Measurements from ENCODE around the gene PTGES3. TPM values are rescaled to one million over a fixed set of nuclear protein-coding genes. Genes with fewer than 3 reads are reported as not detected.
A peak's percentile ranks its signal among the peaks of the same experiment; 100 is the strongest.

PTGES3 gene
- total and polyA plus RNA-seq, 2 of the 8 experiments (the other 6 are each of a cell fraction or from before 2014, with no cell fraction given): 111 to 464 TPM

DNA sequence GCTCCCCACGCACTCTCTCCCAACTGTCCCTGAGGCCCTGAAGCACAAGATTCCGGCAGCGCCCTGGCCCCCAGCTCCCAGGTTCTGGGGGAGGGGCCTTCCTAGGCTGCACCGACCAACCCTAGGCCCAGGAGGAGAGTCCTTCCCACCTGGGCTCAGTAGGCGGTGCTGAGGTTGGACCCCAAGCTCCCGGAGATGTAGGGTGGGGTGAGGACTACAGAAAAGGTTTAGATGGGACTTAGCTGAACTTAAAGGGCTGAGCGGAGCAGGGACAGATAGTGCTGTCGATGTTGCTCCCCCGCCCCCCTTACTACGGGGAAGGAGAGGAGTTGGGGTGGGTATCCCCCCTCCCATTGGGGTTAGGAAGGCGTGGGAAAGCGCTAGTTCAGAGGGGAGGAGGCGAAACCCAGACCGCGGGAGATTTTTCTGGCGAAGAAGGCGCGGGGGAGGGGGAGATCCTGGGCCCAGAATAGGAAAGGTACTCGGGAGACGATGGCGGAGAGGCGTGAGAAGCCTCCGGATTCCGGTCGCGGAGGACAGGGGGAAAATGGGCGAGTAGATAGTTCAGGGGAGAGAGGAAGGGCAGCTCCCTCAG is 53.7 kb downstream of the PTGES3 start:
- no peak overlapping the region for H2BK12ac ChIP-seq (ENCODE audit: low read depth, low read length)
- H4K5ac ChIP-seq (ENCODE audit: insufficient read length, low read depth, low read length): peak overlapping the region; percentile 42
- H3K23me2 ChIP-seq (ENCODE audit: low read depth, low read length): peaks cover 16% of the 10 kb centered on the region; the same call in 1 of the 2 replicates
- H3K27ac ChIP-seq (ENCODE audit: low read depth, low read length): peak overlapping the region; percentile 54
- no peak overlapping the region for H4K91ac ChIP-seq (replicated peaks; ENCODE audit: insufficient read length, low read length)
- H3K14ac ChIP-seq (ENCODE audit: insufficient read length): no peak overlapping the region
- H2BK15ac ChIP-seq (ENCODE audit: low read length): no peak overlapping the region
- H2BK20ac ChIP-seq (ENCODE audit: low read length): no peak overlapping the region
- H2AFZ ChIP-seq (ENCODE audit: low read length): 0 out of 2 replicates have a peak overlapping the region, but pooled peaks have one; percentile 28
- FAIRE-seq (no peak), DNase-seq (ENCODE audit: low read depth in 1 of 2, low spot score in 2 of 2) (peak in 1 of 2 experiments; percentile 86)
- H2BK5ac ChIP-seq (ENCODE audit: low read depth, low read length): peak overlapping the region; percentile 87
- peaks cover 11 to 43% (median 31%) of the 10 kb centered on the region in 4 experiments for H3K4me1 ChIP-seq (replicated peaks in 1 of 4; ENCODE audit: control insufficient read depth in 3 of 4, insufficient read depth in 4 of 4, low read length in 3 of 4)
- H3K4me3 ChIP-seq (ENCODE audit: extremely low read depth in 1 of 4, insufficient read depth in 2 of 4, low read depth in 3 of 4, low read length in 4 of 4): peak overlapping the region; percentile 86 to 90 (median 88)
- WGBS, 2 experiments (ENCODE audit: extremely low coverage in 1 of 2, insufficient coverage in 1 of 2, insufficient read length in 1 of 2, insufficient replicate concordance in 2 of 2, low coverage in 1 of 2, low lambda C conversion rate in 2 of 2, missing lambda C conversion rate in 1 of 2): 0% methylated on average over 27 of the region's 27 CpGs; no CpG with 5 or more reads in 1 of the 2 experiments
- ChIA-PET CTCF (ENCODE audit: partially characterized antibody) (interaction anchor here (0.6 to 7.4 kb wide), 12 partner anchors 10 to 343 kb away, joined by 3 to 107 read pairs (median 5); no protein-coding TSS in a partner anchor), POLR2A (ENCODE audit: partially characterized antibody) (interaction anchor here (0.6 to 5.8 kb wide), 16 partner anchors 10 to 475 kb away, joined by 3 to 60 read pairs (median 4); partner anchors contain the start of genes ATP5F1B, NACA, NEMP1 and PTGES3)
- peak overlapping the region; percentile 73; the same call in 1 of the 2 replicates for H3K18ac ChIP-seq (ENCODE audit: extremely low read depth, low read length)
- peaks cover 4 to 18% (median 17%) of the 10 kb centered on the region in 4 experiments for H3K36me3 ChIP-seq (ENCODE audit: control insufficient read depth in 2 of 4, insufficient read depth in 4 of 4, low read length in 3 of 4)
- H4K20me1 ChIP-seq (replicated peaks in 1 of 2; ENCODE audit: control insufficient read depth in 1 of 2, insufficient read depth in 2 of 2, low read length in 2 of 2): peaks cover 2 to 3% of the 10 kb centered on the region in 2 experiments
- H4K8ac ChIP-seq (ENCODE audit: extremely low read depth, insufficient read depth, low read length): peak overlapping the region; percentile 35; the same call in 1 of the 2 replicates
- H3K27me3 ChIP-seq (replicated peaks in 1 of 4; ENCODE audit: control insufficient read depth in 3 of 4, extremely low read depth in 1 of 4, insufficient read depth in 3 of 4, low read length in 3 of 4): no peaks in the 10 kb centered on the region
- H3K23ac ChIP-seq (ENCODE audit: insufficient read length): no peak overlapping the region
- peaks cover 0 to 17% of the 10 kb centered on the region in 2 experiments; a peak in 3 of 4 replicates for H3K79me2 ChIP-seq (ENCODE audit: control insufficient read depth in 1 of 2, insufficient read depth in 2 of 2, low read length in 2 of 2)
- no peak overlapping the region for H3K4ac ChIP-seq (replicated peaks; ENCODE audit: insufficient read length, low read depth, low read length)
- no peaks in the 10 kb centered on the region for H3K79me1 ChIP-seq (ENCODE audit: low read depth, low read length)
- H2BK120ac ChIP-seq (replicated peaks; ENCODE audit: low read depth, low read length): no peak overlapping the region
- peak overlapping the region; percentile 98 to 99 for H3K4me2 ChIP-seq (ENCODE audit: insufficient read depth in 1 of 2, low read depth in 2 of 2, low read length in 2 of 2)
- H3K9ac ChIP-seq (replicated peaks in 1 of 4; ENCODE audit: extremely low read depth in 1 of 4, low read depth in 3 of 4, low read length in 3 of 4): peak overlapping the region; percentile 35 to 69 (median 60)
- H3K9me3 ChIP-seq (ENCODE audit: insufficient read depth in 2 of 2, low read depth in 1 of 2, low read length in 1 of 2): no peaks in the 10 kb centered on the region
- H3K56ac ChIP-seq (replicated peaks; ENCODE audit: insufficient read length, low read depth, low read length): peak overlapping the region; percentile 39
- no peak overlapping the region for H2AK5ac ChIP-seq (ENCODE audit: low read depth, low read length)
- TF ChIP-seq SAP30 (IDR thresholded peaks at IDR 0.05; ENCODE audit: insufficient read depth, insufficient replicate concordance, low read length) (no peak), NRF1 (IDR thresholded peaks at IDR 0.05; ENCODE audit: low read depth, low read length) (no peak), FOSL1 (IDR thresholded peaks at IDR 0.05; ENCODE audit: insufficient read depth, low read depth, low read length) (no peak), TBP (IDR thresholded peaks at IDR 0.05; ENCODE audit: low read depth, low read length) (0 out of 2 replicates have a peak, but pooled peaks have one; percentile 38), TAF7 (optimal IDR thresholded peaks at IDR 0.05; ENCODE audit: borderline replicate concordance, low read depth, low read length) (peak; percentile 39), CHD2 (IDR thresholded peaks at IDR 0.05; ENCODE audit: low read length) (no peak), SP1 (IDR thresholded peaks at IDR 0.05; ENCODE audit: low read depth, low read length) (0 out of 2 replicates have a peak, but pooled peaks have one; percentile 47), HDAC2 (IDR thresholded peaks at IDR 0.05; ENCODE audit: borderline replicate concordance in 1 of 2, low read depth in 2 of 2, low read length in 2 of 2) (peak in 1 of 2 experiments; percentile 85; a peak in 1 of 4 replicates)
- TF ChIP-seq, protein P1, sequence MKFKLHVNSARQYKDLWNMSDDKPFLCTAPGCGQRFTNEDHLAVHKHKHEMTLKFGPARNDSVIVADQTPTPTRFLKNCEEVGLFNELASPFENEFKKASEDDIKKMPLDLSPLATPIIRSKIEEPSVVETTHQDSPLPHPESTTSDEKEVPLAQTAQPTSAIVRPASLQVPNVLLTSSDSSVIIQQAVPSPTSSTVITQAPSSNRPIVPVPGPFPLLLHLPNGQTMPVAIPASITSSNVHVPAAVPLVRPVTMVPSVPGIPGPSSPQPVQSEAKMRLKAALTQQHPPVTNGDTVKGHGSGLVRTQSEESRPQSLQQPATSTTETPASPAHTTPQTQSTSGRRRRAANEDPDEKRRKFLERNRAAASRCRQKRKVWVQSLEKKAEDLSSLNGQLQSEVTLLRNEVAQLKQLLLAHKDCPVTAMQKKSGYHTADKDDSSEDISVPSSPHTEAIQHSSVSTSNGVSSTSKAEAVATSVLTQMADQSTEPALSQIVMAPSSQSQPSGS (IDR thresholded peaks at IDR 0.05; ENCODE audit: low read length): 0 out of 2 replicates have a peak, but pooled peaks have one; percentile 51
